GM19025 (cell line): ENCODE results near the gene WDR18.
A peak's percentile ranks its signal among the peaks of the same experiment; 100 is the strongest.
"Not testable (repeated sequence)": the region's sequence is repeated elsewhere in the genome, so short reads cannot be mapped to it uniquely, and the experiment has no call there.

Experiments
- ATAC-seq: cut with Tn5 transposase; IDR thresholded peaks from one replicate; pipeline ENCODE4 v1.9.1; 2021; ENCODE audit warnings: mild to moderate bottlenecking, low read depth, moderate library complexity; ENCODE audit not compliant: unreplicated experiment

The WDR18 gene

DNA sequence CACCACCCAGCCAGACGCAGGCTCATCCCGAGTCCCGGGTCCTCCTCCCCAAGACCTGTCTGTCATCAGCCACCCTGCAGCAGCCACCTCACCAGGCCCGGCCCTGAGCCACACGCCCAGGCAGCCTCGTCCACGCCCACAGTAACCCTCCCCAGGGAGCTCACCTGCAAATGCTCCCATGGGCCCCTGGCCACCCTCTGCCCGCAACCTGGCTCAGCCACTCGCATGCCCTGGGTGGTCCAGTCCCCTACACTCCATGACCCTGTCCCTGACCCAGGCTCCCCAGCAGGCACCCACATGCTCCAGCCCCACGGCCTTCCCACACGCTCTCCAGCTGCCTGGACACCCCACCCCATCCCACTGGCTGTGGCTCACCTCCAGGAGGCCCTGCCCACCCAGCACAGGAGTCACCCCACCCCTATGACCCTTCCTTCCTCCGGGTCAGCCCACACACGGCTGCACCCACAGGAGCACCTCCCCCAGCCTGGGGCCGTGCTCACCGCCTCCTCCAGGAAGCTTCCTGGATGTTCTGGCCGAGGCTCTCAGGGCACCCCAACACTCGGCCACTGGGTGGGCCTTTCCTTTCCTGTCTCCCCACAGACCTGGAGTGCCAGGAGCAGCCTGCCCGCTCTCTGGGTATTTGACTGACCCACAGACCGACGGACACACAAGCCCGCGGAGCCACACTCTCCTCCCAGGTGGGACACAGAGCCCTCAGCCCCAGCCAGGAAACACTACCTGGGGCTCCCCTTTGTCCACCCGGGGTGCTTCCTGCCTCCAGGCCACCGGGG lies 33.2 kb downstream of the WDR18 start:
- no peak for ATAC-seq

- ATAC-seq: no peak
Observed at GRCh38 chr19:1017906-1018305, 33.8 kb downstream of the WDR18 start.

GRCh38 chr19:1018393-1018792 lies 34.2 kb downstream of the WDR18 start:
- ATAC-seq: no peak

DNA sequence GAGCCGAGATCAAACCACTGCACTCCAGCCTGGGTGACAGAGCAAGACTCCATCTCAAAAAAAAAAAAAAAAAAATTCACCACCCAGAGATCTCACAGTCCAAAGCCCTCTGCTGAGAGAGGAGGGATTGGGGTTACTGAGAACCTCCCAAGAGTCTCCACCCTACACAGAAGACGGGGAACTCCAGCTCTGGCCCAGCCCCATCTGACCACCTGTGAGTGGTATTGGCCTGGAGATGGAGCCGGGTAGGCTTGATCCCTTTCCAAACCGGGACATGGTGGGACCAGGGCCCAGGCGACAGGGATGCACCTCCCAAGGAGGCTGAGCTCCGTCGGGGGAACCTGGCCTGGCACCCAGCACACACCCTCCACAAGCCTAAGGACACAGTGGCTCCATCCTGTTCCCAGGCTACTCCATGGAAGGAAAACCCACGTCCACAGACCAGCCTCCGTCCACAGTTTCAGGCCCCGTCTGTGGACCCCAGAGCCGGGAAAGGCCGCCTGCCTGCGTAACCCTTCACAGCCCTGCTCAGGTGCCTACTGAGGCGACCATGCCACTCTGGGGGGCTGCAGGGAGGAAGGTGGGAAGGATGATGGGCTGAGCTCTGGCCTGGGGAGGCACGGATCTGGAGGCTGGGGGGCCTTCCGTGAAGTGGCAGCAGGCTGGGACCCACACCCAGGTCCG lies 34.9 kb downstream of the WDR18 start:
- ATAC-seq: no peak

- ATAC-seq: no peak
Observed at GRCh38 chr19:1019616-1019961, 35.4 kb downstream of the WDR18 start.

- ATAC-seq: no peak
Observed at GRCh38 chr19:1019980-1020867, 36.1 kb downstream of the WDR18 start.

DNA sequence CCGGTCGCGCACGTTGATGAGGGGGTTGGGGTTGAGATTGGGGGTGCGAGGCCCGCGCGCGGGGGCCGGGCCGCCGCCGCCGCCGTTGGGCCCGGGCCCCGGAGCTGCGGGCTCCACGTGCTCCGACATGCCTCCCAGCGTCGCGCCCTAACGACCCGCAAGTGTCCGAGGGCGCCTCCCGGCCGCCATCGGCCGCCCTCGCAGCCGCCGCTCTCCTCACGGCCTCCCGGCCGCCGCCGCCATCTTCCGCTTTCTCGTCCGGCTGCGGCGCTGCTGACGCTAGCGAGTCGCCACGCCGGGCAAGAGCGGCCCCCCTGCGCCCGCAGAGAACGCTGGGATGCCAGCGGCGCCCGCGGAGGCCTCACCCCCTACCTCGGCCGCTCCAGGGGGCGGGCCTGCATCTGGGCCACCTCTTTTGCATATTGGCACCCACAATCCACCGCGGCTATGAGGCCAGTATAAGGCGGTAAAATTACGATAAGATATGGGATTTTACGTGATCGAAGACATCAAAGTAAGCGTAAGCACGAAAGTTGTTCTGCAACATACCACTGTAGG lies 36.8 kb downstream of the WDR18 start, which contains the start of gene TMEM259:
Gene TMEM259 (minus strand): TSS at position 256 of the 558 bp plus-strand sequence. CDS start 127 bp downstream, at position 129.
- ATAC-seq: peak; percentile 73

DNA sequence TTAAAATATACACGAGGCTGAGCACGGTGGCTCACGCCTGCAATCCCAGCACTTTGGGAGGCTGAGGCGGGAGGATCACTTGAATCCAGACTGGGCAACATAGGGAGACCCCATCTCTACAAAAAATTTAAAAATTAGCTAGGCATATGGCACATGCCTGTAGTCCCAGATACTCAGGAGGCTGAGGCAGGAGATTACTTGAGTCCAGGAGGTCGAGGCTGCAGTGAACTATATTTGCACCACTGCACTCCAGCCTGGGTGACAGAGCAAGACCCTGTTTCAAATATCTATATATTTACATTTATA lies 39.7 kb downstream of the WDR18 start:
- not testable (repeated sequence) for ATAC-seq

DNA sequence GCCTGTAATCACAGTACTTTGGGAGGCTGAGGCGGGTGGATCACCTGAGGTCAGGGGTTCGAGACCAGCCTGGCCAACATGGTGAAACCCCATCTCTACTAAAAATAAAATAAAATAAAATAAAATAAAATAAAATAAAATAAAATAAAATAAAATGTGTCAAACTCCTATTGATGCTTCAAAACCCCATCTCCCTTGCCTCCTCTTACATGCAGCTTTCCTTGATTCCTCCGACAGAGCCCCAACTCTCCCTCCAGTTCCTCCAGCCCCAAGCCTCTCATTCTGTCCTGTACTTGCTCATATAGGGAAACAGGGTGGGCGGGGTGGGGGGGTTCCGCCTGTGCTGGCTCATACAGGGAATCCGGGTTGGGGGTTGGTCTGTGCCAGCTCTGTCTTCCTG lies 40.9 kb downstream of the WDR18 start:
- not testable (repeated sequence) for ATAC-seq

DNA sequence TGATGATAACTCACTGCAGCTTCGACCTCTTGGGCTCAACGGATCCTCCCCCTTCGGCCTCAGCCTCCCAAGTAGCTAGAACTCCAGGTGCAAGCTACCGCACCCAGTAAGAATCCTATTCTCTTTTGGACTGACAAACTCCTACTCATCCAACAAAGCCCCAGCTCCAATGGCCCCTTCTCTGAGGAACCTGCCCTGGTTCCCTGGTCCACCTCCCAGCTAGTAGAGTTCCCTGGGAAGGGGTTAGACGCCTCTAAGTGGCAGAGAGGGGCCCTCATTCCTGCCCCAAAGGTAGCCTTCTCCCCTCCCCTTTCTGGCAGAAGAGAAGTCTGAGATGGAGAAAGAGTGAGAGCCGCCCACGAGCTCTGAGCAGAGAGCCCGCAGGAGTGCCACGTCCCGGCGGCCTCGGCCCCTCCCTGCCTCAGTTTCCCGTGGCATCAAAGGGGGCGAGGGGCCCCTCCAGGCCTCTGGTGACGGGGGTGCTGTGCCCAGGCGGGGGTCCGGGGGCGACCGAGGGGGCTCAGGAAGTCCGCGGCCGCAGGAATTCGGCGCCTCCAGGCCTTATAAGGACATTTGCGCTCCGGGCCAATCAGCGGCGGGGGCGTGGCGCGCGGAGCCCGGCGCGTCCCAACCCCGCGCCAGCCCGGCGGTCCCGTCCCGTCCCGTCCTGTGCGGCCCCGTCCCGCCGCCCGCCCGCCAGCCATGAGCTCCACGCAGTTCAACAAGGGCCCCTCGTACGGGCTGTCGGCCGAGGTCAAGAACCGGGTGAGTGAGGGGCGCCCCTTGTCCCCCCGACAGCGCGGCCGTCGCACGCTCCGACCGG lies 42.0 kb downstream of the WDR18 start, which contains the start of gene CNN2:
Gene CNN2 (plus strand): TSS at position 649 of the 823 bp plus-strand sequence. CDS start 54 bp downstream, at position 703.
- ATAC-seq: peak; percentile 60

- no peak for ATAC-seq
Observed at GRCh38 chr19:1026783-1027649, 42.9 kb downstream of the WDR18 start.

DNA sequence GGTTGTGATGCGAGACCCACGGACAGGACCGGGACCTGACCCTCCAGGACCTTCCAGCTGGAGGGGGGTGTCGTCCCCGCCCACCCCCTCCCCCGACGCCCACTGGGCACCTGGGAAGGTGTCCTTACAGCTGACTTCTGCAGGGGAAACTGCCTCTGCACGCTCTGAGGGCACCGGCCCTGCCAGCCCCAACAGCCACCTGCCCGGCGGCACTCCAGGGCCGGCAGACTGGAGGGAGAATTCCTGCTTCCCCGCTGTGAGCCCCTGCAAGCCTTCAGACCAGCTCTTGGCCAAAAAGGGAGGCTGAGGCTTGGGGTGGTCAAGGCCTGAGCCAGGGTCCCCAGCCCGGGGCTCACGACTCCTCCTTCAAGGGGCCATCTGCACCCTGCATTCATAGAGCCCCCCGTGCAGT lies 43.5 kb downstream of the WDR18 start:
- ATAC-seq: no peak

DNA sequence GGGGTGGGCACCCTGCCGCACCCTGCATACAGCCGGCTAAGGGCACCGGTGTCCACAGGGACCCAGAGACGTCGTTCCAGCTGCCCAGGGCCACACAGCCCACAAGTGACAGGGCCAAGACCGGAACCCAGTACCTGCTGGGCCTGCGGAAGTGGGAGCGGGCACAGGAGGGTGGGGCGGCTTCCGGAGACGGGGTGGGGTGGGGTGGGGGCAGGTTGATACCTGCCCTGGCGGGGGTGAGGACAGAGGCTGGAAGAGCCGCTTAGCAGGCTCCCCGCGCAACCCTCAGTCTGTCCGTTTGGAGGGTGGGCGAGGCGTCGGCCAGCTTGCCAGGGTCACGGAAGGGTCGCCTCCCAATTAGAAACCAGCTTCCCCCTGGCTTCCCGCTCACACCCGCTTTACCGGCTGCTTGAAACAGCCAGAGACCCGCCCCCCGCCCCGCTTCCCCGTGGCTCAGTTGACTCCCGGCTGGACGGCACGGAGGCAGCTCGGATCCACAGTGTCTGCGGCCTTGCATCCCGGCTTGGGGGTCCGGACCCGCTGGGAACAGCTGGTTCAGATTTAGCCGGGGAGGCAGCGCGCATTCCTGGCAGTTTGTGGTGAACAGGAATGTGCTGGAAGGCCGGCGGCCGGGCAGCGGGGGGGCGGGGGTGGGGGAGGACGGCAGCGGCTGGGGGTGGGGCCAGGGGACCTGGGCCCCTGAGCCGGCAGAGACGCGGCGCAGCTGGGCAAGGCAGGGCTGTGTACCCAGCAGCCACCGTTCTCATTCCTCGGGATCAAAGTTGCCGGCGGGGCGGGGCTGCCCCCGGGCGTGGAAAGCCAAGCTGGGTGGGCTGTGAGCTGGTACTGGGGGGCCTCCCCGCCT lies 44.1 kb downstream of the WDR18 start:
- ATAC-seq: no peak

DNA sequence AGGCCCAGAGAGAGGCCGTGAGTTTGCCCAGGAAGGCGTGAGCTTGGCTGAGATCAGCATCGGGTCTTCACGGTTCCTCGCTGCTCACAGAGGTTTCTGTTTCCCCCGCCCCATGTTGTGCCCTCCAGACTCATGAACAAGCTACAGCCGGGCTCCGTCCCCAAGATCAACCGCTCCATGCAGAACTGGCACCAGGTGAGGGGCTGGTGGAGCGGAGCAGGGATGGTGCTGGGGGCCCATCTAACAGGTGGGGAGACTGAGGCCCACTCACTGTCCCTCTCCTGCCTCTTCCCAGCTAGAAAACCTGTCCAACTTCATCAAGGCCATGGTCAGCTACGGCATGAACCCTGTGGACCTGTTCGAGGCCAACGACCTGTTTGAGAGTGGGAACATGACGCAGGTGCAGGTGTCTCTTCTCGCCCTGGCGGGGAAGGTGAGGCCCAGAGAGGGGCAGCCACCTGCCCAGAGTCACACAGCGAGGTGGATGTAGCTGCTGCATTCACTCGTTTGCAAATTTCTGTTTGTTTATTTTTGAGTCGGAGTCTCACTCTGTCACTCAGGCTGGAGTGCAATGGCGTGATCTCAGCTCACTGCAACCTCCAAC lies 48.2 kb downstream of the WDR18 start:
- ATAC-seq: no peak

GRCh38 chr19:1035998-1036621 lies 52.0 kb downstream of the WDR18 start:
- no peak for ATAC-seq

- ATAC-seq: no peak
Observed at GRCh38 chr19:1037621-1038064, 53.5 kb downstream of the WDR18 start.
